K562 (cell line): ENCODE data around the gene DAZAP1. TPM values are rescaled to one million over a fixed set of nuclear protein-coding genes. Genes with fewer than 3 reads are reported as not detected.

ENCODE experiments used
- ATAC-seq: fragments of 200-7000 bp; cut with Tn5 transposase; 3 replicates; pipeline ENCODE4 v1.9.1; 2020; ENCODE audit warnings: moderate library complexity
- BruUV-seq: library from RNA; stranded (reverse); fragments of 400-500 nt; replicated peaks from 2 replicates; lab custom pipeline; 2021; lab: Mats Ljungman, UMichigan
- CTCF ChIA-PET: fragments of 300-600 bp; formaldehyde crosslinking; extraction: SDS; loops from one replicate; lab custom pipeline; 2021; ENCODE audit warnings: low intra/inter-chr PET ratio; lab: Yijun Ruan, JAX
- POLR2A ChIA-PET: fragments of 300-600, 350-650 bp; sonication (Branson Sonifier 250); formaldehyde crosslinking; extraction: SDS; loops from one replicate; lab custom pipeline; 2021; ENCODE audit warnings: antibody characterized with exemption, inconsistent platforms; lab: Yijun Ruan, JAX
- DNase-seq, 4 experiments: peaks; one replicate each; pipeline versions ENCODE4 v3.0.0 to v3.0.0-alpha.2; 2011 to 2018; ENCODE audit warnings: low spot score in 3 of 4, mixed read lengths in 3 of 4; ENCODE audit errors: extremely low read depth in 1 of 4
- FAIRE-seq: peaks from 2 replicates; lab custom pipeline; 2011; peaks lifted over from hg19 to GRCh38; lab: Jason Lieb, UNC
- H2AFZ ChIP-seq: 2 replicates; pipeline ENCODE4 v1.6.0; 2011; ENCODE audit warnings: low read depth, low read length, control low read depth, inconsistent platforms
- H3K27ac ChIP-seq: fragments of 200-600 bp; 3 replicates; pipeline ENCODE4 v1.8.0; 2011; ENCODE audit warnings: low read depth, mild to moderate bottlenecking, control low read depth, inconsistent platforms, low read length, moderate library complexity, mixed read lengths; ENCODE audit errors: extremely low read depth
- H3K27me3 ChIP-seq, 2 experiments: fragments of 300-600 bp in 1 of 2; 2 replicates in 1 of 2; 3 replicates in 1 of 2; pipeline versions ENCODE4 v1.6.0 to v1.8.0; 2011; ENCODE audit warnings: inconsistent platforms in 2 of 2, low read length in 2 of 2, mild to moderate bottlenecking in 1 of 2, mixed read lengths in 1 of 2, moderate library complexity in 1 of 2; ENCODE audit not compliant: control insufficient read depth in 2 of 2, insufficient read depth in 2 of 2
- H3K36me3 ChIP-seq: fragments of 300-600 bp; 3 replicates; pipeline ENCODE4 v1.8.0; 2011; ENCODE audit warnings: mild to moderate bottlenecking, low read length, inconsistent platforms; ENCODE audit not compliant: control insufficient read depth, insufficient read depth
- H3K4me1 ChIP-seq, 2 experiments: fragments of 200-600 bp in 1 of 2; replicated peaks in 1 of 2; 2 replicates in 1 of 2; 3 replicates in 1 of 2; pipeline versions ENCODE4 v1.5.1 to v1.8.0; 2011; ENCODE audit warnings: inconsistent platforms in 2 of 2, low read length in 2 of 2, mild to moderate bottlenecking in 1 of 2, mixed read lengths in 1 of 2, moderate library complexity in 1 of 2; ENCODE audit not compliant: control insufficient read depth in 2 of 2, insufficient read depth in 2 of 2
- H3K4me2 ChIP-seq: 2 replicates; pipeline ENCODE4 v1.6.1; 2011; ENCODE audit warnings: low read length, control low read depth, inconsistent platforms, mixed read lengths; ENCODE audit not compliant: insufficient read depth
- H3K4me3 ChIP-seq: fragments of 200-600 bp; sonication (generic), shearing (Covaris generic); 2 replicates; pipeline ENCODE4 v1.5.1; 2016; ENCODE audit warnings: control low read depth, inconsistent platforms
- H3K79me2 ChIP-seq: fragments of 200-600 bp; 3 replicates; pipeline ENCODE4 v1.8.0; 2011; ENCODE audit warnings: low read length, inconsistent platforms; ENCODE audit not compliant: control insufficient read depth, insufficient read depth
- H3K9ac ChIP-seq, 2 experiments: 2 replicates each; pipeline versions ENCODE4 v1.6.0 to v1.6.1; 2011; ENCODE audit warnings: low read depth in 2 of 2, low read length in 2 of 2, control low read depth in 1 of 2, inconsistent platforms in 1 of 2, mild to moderate bottlenecking in 1 of 2, mixed read lengths in 1 of 2; ENCODE audit not compliant: insufficient read depth in 1 of 2
- H3K9me1 ChIP-seq: one replicate; pipeline ENCODE4 v1.6.0; 2011; ENCODE audit warnings: inconsistent platforms, mild to moderate bottlenecking, low read length, moderate library complexity; ENCODE audit not compliant: control insufficient read depth, insufficient read depth
- H3K9me3 ChIP-seq: replicated peaks from 2 replicates; pipeline ENCODE4 v1.5.1; 2011; ENCODE audit warnings: low read depth, low read length, inconsistent platforms; ENCODE audit not compliant: control insufficient read depth, insufficient read depth
- H4K20me1 ChIP-seq: replicated peaks from 2 replicates; pipeline ENCODE4 v1.6.1; 2011; ENCODE audit warnings: low read length, inconsistent platforms, mixed read lengths; ENCODE audit not compliant: control insufficient read depth, insufficient read depth
- CREBBP ChIP-seq: IDR thresholded peaks from one replicate; pipeline ENCODE4 v1.6.1; 2012; ENCODE audit warnings: low read depth, mild to moderate bottlenecking, control low read depth, inconsistent platforms, low read length
- GMEB1 ChIP-seq: fragments of 250-450 bp; sonication (Bioruptor Pico); IDR thresholded peaks from 2 replicates; pipeline ENCODE4 v1.4.0; 2020; ENCODE audit warnings: mild to moderate bottlenecking
- GTF2E2 ChIP-seq: fragments of 200-800 bp; sonication (Bioruptor generic); IDR thresholded peaks from 2 replicates; pipeline ENCODE4 v1.6.1; 2016; ENCODE audit warnings: missing genetic modification characterization, missing compliant biosample characterization
- HNRNPUL1 ChIP-seq: fragments of 200-400 bp; formaldehyde crosslinking; IDR thresholded peaks from 2 replicates; pipeline ENCODE4 v1.6.1; 2017; ENCODE audit warnings: low read length
- HOMEZ ChIP-seq: fragments of 250-450 bp; sonication (Bioruptor Pico); IDR thresholded peaks from 2 replicates; pipeline ENCODE4 v1.4.0; 2020; ENCODE audit warnings: mild to moderate bottlenecking, moderate library complexity
- L3MBTL2 ChIP-seq: fragments of 450-650 bp; IDR thresholded peaks from 2 replicates; pipeline ENCODE4 v1.6.1; 2016; ENCODE audit warnings: mild to moderate bottlenecking, moderate library complexity
- NR2C1 ChIP-seq, 2 experiments: fragments of 450-650 bp; IDR thresholded peaks; 2 replicates each; pipeline ENCODE4 v1.6.1; 2017; ENCODE audit warnings: mild to moderate bottlenecking in 2 of 2, antibody characterized with exemption in 1 of 2, inconsistent platforms in 1 of 2, missing compliant biosample characterization in 1 of 2, missing genetic modification characterization in 1 of 2
- NRF1 ChIP-seq, 2 experiments: fragments of 450-650 bp; IDR thresholded peaks in 1 of 2; conservative IDR thresholded peaks in 1 of 2; 2 replicates each; pipeline ENCODE4 v1.6.1; 2014; ENCODE audit warnings: mild to moderate bottlenecking in 2 of 2
- POLR2G ChIP-seq: fragments of 200-400 bp; formaldehyde crosslinking; IDR thresholded peaks from 2 replicates; pipeline ENCODE4 v1.6.1; 2017; ENCODE audit warnings: low read depth, mild to moderate bottlenecking, antibody characterized with exemption, low read length, moderate library complexity
- RBFOX2 ChIP-seq: fragments of 200-400 bp; formaldehyde crosslinking; IDR thresholded peaks from 2 replicates; pipeline ENCODE4 v1.6.1; 2017; ENCODE audit warnings: low read depth, mild to moderate bottlenecking, low read length, moderate library complexity
- RBM14 ChIP-seq: fragments of 200-400 bp; formaldehyde crosslinking; IDR thresholded peaks from 2 replicates; pipeline ENCODE4 v1.6.1; 2018; ENCODE audit warnings: low read depth, mild to moderate bottlenecking, low read length, moderate library complexity, borderline replicate concordance; ENCODE audit not compliant: insufficient read depth
- SAP30 ChIP-seq: fragments of 200-600 bp; sonication (generic); IDR thresholded peaks from 2 replicates; pipeline ENCODE4 v1.6.1; 2012; ENCODE audit warnings: borderline replicate concordance, low read depth, mild to moderate bottlenecking, moderate library complexity, low read length, control low read depth, inconsistent platforms; ENCODE audit not compliant: insufficient read depth, poor library complexity, severe bottlenecking
- SRSF3 ChIP-seq: fragments of 200-400 bp; formaldehyde crosslinking; IDR thresholded peaks from 2 replicates; pipeline ENCODE4 v1.6.1; 2016; ENCODE audit warnings: mild to moderate bottlenecking, low read length, moderate library complexity; ENCODE audit not compliant: insufficient read depth
- ZBTB7A ChIP-seq: IDR thresholded peaks from 2 replicates; pipeline ENCODE4 v1.6.1; 2011; ENCODE audit warnings: low read depth, mild to moderate bottlenecking, low read length, moderate library complexity, borderline replicate concordance; ENCODE audit not compliant: control insufficient read depth
- ZNF12 ChIP-seq: sonication (generic); formaldehyde crosslinking; IDR thresholded peaks from 2 replicates; pipeline ENCODE4 v1.4.0; 2020; ENCODE audit warnings: mild to moderate bottlenecking, missing genetic modification reagents
- ZNF239 ChIP-seq: fragments of 250-450 bp; sonication (Bioruptor Pico); IDR thresholded peaks from 2 replicates; pipeline ENCODE4 v1.4.0; 2020; ENCODE audit warnings: mild to moderate bottlenecking
- ZNF41 ChIP-seq: fragments of 250-450 bp; sonication (Bioruptor Pico); conservative IDR thresholded peaks from 2 replicates; pipeline ENCODE4 v1.4.0; 2020; ENCODE audit warnings: mild to moderate bottlenecking
- ZNF766 ChIP-seq: fragments of 200-800 bp; sonication (Bioruptor generic); conservative IDR thresholded peaks from 2 replicates; pipeline ENCODE4 v1.6.1; 2016; ENCODE audit warnings: missing genetic modification characterization, missing compliant biosample characterization
- ZNF780A ChIP-seq: fragments of 250-450 bp; sonication (Bioruptor Pico); IDR thresholded peaks from 2 replicates; pipeline ENCODE4 v1.5.0; 2021; ENCODE audit warnings: mild to moderate bottlenecking
- whole genome bisulfite sequencing: fragments of 100-300 bp; shearing (Covaris generic); methylation state at CpG from one replicate; pipeline ENCODE4 v1.1.6; 2016; ENCODE audit warnings: low coverage, mixed read lengths; ENCODE audit not compliant: insufficient coverage; ENCODE audit errors: missing lambda C conversion rate; 5-methylcytosine and 5-hydroxymethylcytosine counted together
- in situ Hi-C: fragments of 300-500 bp; cut with MboI; formaldehyde crosslinking; loops from 4 replicates; pipeline ENCODE4 v1.15.0; 2018; ENCODE audit warnings: inconsistent platforms, mixed read lengths
- intact Hi-C: fragments of 100-400 bp; cut with micrococcal nuclease; formaldehyde crosslinking; loops from 2 replicates; pipeline ENCODE4 v1.14.2; 2022
- polyA plus RNA-seq, 8 experiments: library from polyadenylated mRNA; depleted of rRNA in 4 of 8; stranded (reverse) in 5 of 8; unstranded in 3 of 8; fragments of >200 nt; fragmentation: Nextera tagmentation in 2 of 8; fragmentation: Illumina TruSeq in 1 of 8; extraction: Ambion mirVana in 2 of 8; extraction: Trizol in 1 of 8; gene quantifications; 2 replicates each; pipeline versions ENCODE4 v1.2.1 to v1.2.3, GENCODE V29; 2011 to 2014; ENCODE audit warnings: inconsistent platforms in 1 of 8, missing spikeins in 1 of 8
- total RNA-seq, 7 experiments: library from RNA; depleted of rRNA in 6 of 7; stranded (reverse); fragments of >200 nt in 6 of 7; fragmentation: Illumina TruSeq in 2 of 7; extraction: Trizol in 2 of 7; gene quantifications; 2 replicates each; pipeline versions ENCODE4 v1.2.1 to v1.2.3, GENCODE V29; 2011 to 2021; ENCODE audit warnings: low replicate concordance in 1 of 7

DAZAP1 gene
- total and polyA plus RNA-seq, 9 of the 15 experiments (the other 6 are each of a cell fraction or from before 2014, with no cell fraction given) = 10.8 to 289 (median 142) TPM

- peaks cover 6 to 86% of the 10 kb centered on the region in 2 experiments; a peak in 4 of 5 replicates for H3K4me1 ChIP-seq
- TF ChIP-seq SAP30 (no peak), NRF1 (conservative IDR thresholded peaks at IDR 0.05 in 1 of 2, IDR thresholded peaks at IDR 0.05 in 1 of 2) (0 out of 4 replicates have a peak, but pooled peaks of 1 of the 2 experiments have one; percentile 29), ZBTB7A (peak; percentile 38; the same call in 1 of the 2 replicates), GTF2E2 (tag) (no peak), HOMEZ (no peak), ZNF41 (CRISPR knock-in tag) (no peak), POLR2G (peak; percentile 5; the same call in 1 of the 2 replicates), NR2C1 (IDR thresholded peaks at IDR 0.05) (no peak), NR2C1 (tag; IDR thresholded peaks at IDR 0.05) (no peak), CREBBP (no peak), RBFOX2 (peak; percentile 37), ZNF766 (CRISPR knock-in tag) (no peak), ZNF12 (CRISPR knock-in tag) (peak; percentile 50; the same call in 1 of the 2 replicates), ZNF239 (CRISPR knock-in tag) (no peak), SRSF3 (no peak), RBM14 (no peak), HNRNPUL1 (no peak), L3MBTL2 (no peak), GMEB1 (CRISPR knock-in tag) (no peak), ZNF780A (no peak)
Measured at GRCh38 chr19:1471010-1471514, 63.7 kb downstream of the DAZAP1 start.

More at GRCh38 chr19:1471010-1471514, 63.7 kb downstream of the DAZAP1 start:
- FAIRE-seq (peak; percentile 40), ATAC-seq (peak; percentile 66), DNase-seq (no peak)
- Histone ChIP-seq H3K4me2 (peak overlapping the region; percentile 13; the same call in 1 of the 2 replicates), H2AFZ (no peak overlapping the region), H4K20me1 (peaks cover 18% of the 10 kb centered on the region), H3K9me1 (no peaks in the 10 kb centered on the region), H3K9me3 (no peaks in the 10 kb centered on the region), H3K4me3 (no peak overlapping the region), H3K27ac (no peak overlapping the region), H3K9ac (peak overlapping the region in 1 of 2 experiments; percentile 75; a peak in 1 of 4 replicates), H3K36me3 (peaks cover 19% of the 10 kb centered on the region; the same call in 1 of the 3 replicates), H3K27me3 (no peaks in the 10 kb centered on the region), H3K79me2 (peaks cover 31% of the 10 kb centered on the region)
- in situ Hi-C loops (no loop called here), intact Hi-C loops (no loop called here)
- BruUV-seq = no TSS peak
- CTCF ChIA-PET = interaction anchor here (0.6 kb wide), 1 partner anchor 42 kb away, joined by 3 read pairs; no protein-coding TSS in a partner anchor
- 23% methylated on average over 27 of the region's 28 CpGs for WGBS
- POLR2A ChIA-PET = interaction anchor here (1.2 to 1.7 kb wide), 4 partner anchors 12 to 28 kb away, joined by 6 to 9 read pairs (median 6); no protein-coding TSS in a partner anchor
